GM21786 (cell line): ENCODE measurements around the gene GATA5.
"Not testable (repeated sequence)": the region's sequence is repeated elsewhere in the genome, so short reads cannot be mapped to it uniquely, and the experiment has no call there.

Experiments
- ATAC-seq: cut with Tn5 transposase; IDR thresholded peaks from one replicate; pipeline ENCODE4 v1.9.1; 2021; ENCODE audit not compliant: unreplicated experiment

GATA5 gene

GRCh38 chr20:62505337-62506045, 29.7 kb upstream of the GATA5 start:
- no peak for ATAC-seq

- ATAC-seq = no peak
Observed at GRCh38 chr20:62504323-62504722, 28.5 kb upstream of the GATA5 start.

- no peak for ATAC-seq
Observed at GRCh38 chr20:62503401-62504178, 27.8 kb upstream of the GATA5 start.

GRCh38 chr20:62502496-62503095, 26.8 kb upstream of the GATA5 start:
- no peak for ATAC-seq

- ATAC-seq = peak; percentile 86
Observed at GRCh38 chr20:62501801-62502495, 26.2 kb upstream of the GATA5 start.

- ATAC-seq = no peak
Observed at GRCh38 chr20:62500237-62500864, 24.6 kb upstream of the GATA5 start.

GRCh38 chr20:62499758-62500236, 24.0 kb upstream of the GATA5 start:
- ATAC-seq = no peak

- no peak for ATAC-seq
Observed at GRCh38 chr20:62498874-62499273, 23.1 kb upstream of the GATA5 start.

- no peak for ATAC-seq
Observed at GRCh38 chr20:62496568-62497218, 20.9 kb upstream of the GATA5 start.

GRCh38 chr20:62495749-62496567, 20.2 kb upstream of the GATA5 start:
- ATAC-seq = no peak

GRCh38 chr20:62494980-62495748, 19.4 kb upstream of the GATA5 start:
- no peak for ATAC-seq

- ATAC-seq = no peak
Observed at GRCh38 chr20:62494537-62494936, 18.7 kb upstream of the GATA5 start.

GRCh38 chr20:62493886-62494285, 18.1 kb upstream of the GATA5 start:
- ATAC-seq = no peak

GRCh38 chr20:62493253-62493885, 17.6 kb upstream of the GATA5 start:
- no peak for ATAC-seq

GRCh38 chr20:62492711-62493110, 16.9 kb upstream of the GATA5 start:
- ATAC-seq = no peak

- ATAC-seq = not testable (repeated sequence)
Observed at GRCh38 chr20:62490783-62491182, 15.0 kb upstream of the GATA5 start.

GRCh38 chr20:62489932-62490263, 14.1 kb upstream of the GATA5 start:
- no peak for ATAC-seq

GRCh38 chr20:62489186-62489931, 13.6 kb upstream of the GATA5 start:
- ATAC-seq = no peak
